WTC11 (cell line): Measurements from ENCODE around the gene ARSJ.

ENCODE experiments used
- CTCF ChIP-seq: fragments of 200-600 bp; IDR thresholded peaks from 2 replicates; pipeline ENCODE4 v1.8.0; 2022; ENCODE audit warnings: antibody characterized with exemption
- E2F5 ChIP-seq: sonication (generic); formaldehyde crosslinking; IDR thresholded peaks from 2 replicates; pipeline ENCODE4 v1.8.1; 2022; ENCODE audit warnings: mild to moderate bottlenecking, moderate library complexity, missing genetic modification reagents
- FOXJ3 ChIP-seq: sonication (generic); formaldehyde crosslinking; IDR thresholded peaks from 2 replicates; pipeline ENCODE4 v1.9.0; 2021; ENCODE audit warnings: missing genetic modification reagents, mild to moderate bottlenecking, borderline replicate concordance

- TF ChIP-seq CTCF: no peak
- TF ChIP-seq E2F5 (CRISPR knock-in tag): no peak
- TF ChIP-seq FOXJ3 (CRISPR knock-in tag): no peak
Measured at GRCh38 chr4:113976741-113977525, 2.5 kb downstream of the ARSJ start.
